GM21717 (cell line): ENCODE measurements around the gene GAB2.
A peak's percentile ranks its signal among the peaks of the same experiment; 100 is the strongest.

Experiments
- ATAC-seq: cut with Tn5 transposase; IDR thresholded peaks from one replicate; pipeline ENCODE4 v1.9.1; 2021; ENCODE audit warnings: mild to moderate bottlenecking, moderate library complexity; ENCODE audit not compliant: unreplicated experiment

GAB2 gene

GRCh38 chr11:78346799-78347198 is 70.8 kb downstream of the GAB2 start:
- ATAC-seq: no peak

- ATAC-seq: no peak
Measured at GRCh38 chr11:78345450-78345849, 72.2 kb downstream of the GAB2 start.

GRCh38 chr11:78344676-78345075 is 72.9 kb downstream of the GAB2 start:
- no peak for ATAC-seq

- ATAC-seq: no peak
Measured at GRCh38 chr11:78344094-78344493, 73.5 kb downstream of the GAB2 start.

GRCh38 chr11:78343303-78343702 is 74.3 kb downstream of the GAB2 start:
- no peak for ATAC-seq

DNA sequence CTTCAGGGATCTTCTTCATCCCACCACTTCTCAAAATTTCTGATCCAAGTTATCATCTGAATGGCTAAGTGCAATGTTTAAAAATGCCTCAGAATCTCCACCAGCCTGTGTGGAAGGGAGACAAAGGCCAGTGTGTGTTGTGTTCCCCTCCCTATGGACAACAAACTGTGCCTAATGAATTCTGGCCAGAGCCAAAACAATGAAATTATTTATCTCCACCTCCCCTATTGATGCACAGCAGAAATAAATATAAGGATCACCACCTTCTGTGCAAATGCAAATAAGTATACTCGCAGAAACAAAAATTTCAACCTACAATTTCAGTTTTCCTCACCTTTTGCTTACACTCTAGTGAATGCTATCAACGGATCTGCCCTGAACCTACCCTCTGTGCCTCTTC is 75.8 kb downstream of the GAB2 start:
- no peak for ATAC-seq

- no peak for ATAC-seq
Measured at GRCh38 chr11:78340530-78340929, 77.1 kb downstream of the GAB2 start.

- no peak for ATAC-seq
Measured at GRCh38 chr11:78339945-78340344, 77.7 kb downstream of the GAB2 start.

- no peak for ATAC-seq
Measured at GRCh38 chr11:78339483-78339882, 78.1 kb downstream of the GAB2 start.

- no peak for ATAC-seq
Measured at GRCh38 chr11:78338702-78339101, 78.9 kb downstream of the GAB2 start.

GRCh38 chr11:78338138-78338537 is 79.5 kb downstream of the GAB2 start:
- no peak for ATAC-seq

DNA sequence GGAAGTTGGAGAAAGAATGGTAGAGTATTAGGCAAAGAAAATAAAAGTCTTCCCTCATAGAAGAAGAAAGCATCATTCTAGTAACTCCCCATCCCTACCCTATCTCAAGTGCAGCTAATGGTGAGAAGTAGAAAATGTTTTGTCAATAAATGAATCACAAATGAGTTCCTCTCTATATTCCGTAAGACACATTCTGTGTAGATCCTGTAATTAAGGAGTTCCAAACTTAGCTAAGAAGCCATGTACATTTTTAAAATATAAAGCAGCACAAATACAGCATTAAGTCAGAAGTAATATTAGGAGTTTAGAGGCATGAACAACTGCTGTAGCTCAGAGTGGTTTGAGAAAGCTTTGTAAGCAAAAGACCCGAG is 80.1 kb downstream of the GAB2 start:
- no peak for ATAC-seq

DNA sequence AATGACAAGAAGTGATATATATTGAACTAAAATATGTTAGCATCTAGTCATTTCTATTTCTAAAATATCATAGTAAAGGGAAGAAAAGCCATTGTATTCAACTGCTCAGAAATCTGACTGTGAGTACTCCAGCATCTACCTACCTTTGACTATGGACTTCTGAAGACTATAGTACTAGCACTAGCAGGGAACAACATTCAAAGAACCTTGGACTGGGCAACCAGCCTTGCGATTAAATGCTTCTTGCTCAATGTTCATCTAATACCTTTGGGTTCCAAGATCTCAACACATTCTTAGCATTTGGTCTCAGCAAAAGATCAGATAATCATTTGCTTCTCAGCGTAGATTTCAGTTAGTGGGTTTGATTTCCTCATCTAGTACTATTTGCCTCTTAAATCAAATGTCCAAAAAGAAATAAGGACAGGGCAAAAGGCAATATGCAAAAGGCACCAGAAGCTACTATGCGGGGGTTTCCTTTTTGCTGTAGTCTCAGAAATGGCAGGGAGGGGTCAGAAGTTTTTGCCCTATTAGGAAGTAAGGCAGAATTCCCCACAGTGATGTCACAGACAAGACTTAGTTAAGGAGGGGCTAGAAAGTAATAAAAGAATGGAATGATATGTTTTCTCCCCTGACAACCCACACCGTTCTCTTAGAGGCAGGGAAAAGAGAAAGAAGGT is 80.6 kb downstream of the GAB2 start:
- ATAC-seq: peak; percentile 59

- no peak for ATAC-seq
Measured at GRCh38 chr11:78334109-78334508, 83.5 kb downstream of the GAB2 start.

- no peak for ATAC-seq
Measured at GRCh38 chr11:78332872-78333271, 84.7 kb downstream of the GAB2 start.

GRCh38 chr11:78332174-78332866 is 85.3 kb downstream of the GAB2 start:
- no peak for ATAC-seq

- ATAC-seq: no peak
Measured at GRCh38 chr11:78331711-78332110, 85.9 kb downstream of the GAB2 start.

- ATAC-seq: no peak
Measured at GRCh38 chr11:78330361-78330760, 87.3 kb downstream of the GAB2 start.

DNA sequence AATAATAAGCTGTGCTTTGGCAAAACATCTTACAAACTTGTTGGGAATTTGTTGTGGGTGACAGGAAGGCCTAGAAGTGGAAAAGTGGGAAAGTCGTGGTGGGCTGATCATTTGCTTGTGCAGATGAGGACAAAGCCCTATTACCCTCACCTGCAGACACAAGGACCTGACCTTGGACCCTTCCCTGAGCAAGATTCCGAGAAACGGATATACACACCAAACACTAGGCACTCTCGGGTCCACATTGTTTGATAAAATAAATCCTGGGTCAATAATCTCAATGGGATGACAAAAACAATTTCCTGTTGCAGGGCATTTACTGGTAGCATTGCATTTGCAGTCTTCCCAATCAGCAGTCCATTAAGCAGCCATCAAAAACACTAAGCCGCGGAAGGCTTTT is 89.7 kb downstream of the GAB2 start:
- ATAC-seq: no peak

GRCh38 chr11:78325274-78325781 is 92.3 kb downstream of the GAB2 start:
- ATAC-seq: no peak

GRCh38 chr11:78323363-78323762 is 94.3 kb downstream of the GAB2 start:
- ATAC-seq: no peak

- no peak for ATAC-seq
Measured at GRCh38 chr11:78319453-78319955, 98.1 kb downstream of the GAB2 start.
